H1 (cell line): Measurements from ENCODE around the gene YWHAQ. TPM values are rescaled to one million over a fixed set of nuclear protein-coding genes. Genes with fewer than 3 reads are reported as not detected.
"Not testable (repeated sequence)": the region's sequence is repeated elsewhere in the genome, so short reads cannot be mapped to it uniquely, and the experiment has no call there.

Source experiments
- CTCF ChIA-PET: fragments of 300-600 bp; sonication (Branson Sonifier 250); formaldehyde crosslinking; loops from one replicate; lab custom pipeline; 2021; ENCODE audit not compliant: partially characterized antibody; lab: Charles Lee
- POLR2A ChIA-PET: fragments of 300-600 bp; sonication (Branson Sonifier 250); formaldehyde crosslinking; loops from one replicate; lab custom pipeline; 2021; ENCODE audit warnings: inconsistent platforms; ENCODE audit not compliant: partially characterized antibody; lab: Charles Lee
- DNase-seq, 2 experiments: peaks; one replicate each; pipeline versions ENCODE4 v3.0.0 to v3.0.0-alpha.2; 2010 to 2022; ENCODE audit warnings: low spot score in 2 of 2, low read depth in 1 of 2, mixed read lengths in 1 of 2
- FAIRE-seq: peaks from 2 replicates; lab custom pipeline; 2011; peaks lifted over from hg19 to GRCh38; lab: Jason Lieb, UNC
- H2AFZ ChIP-seq: 2 replicates; pipeline ENCODE4 v1.8.1; 2012; ENCODE audit warnings: low read length, inconsistent platforms
- H2AK5ac ChIP-seq: 2 replicates; pipeline ENCODE4 v1.6.1; 2013; ENCODE audit warnings: low read depth, low read length
- H2BK120ac ChIP-seq: replicated peaks from 2 replicates; pipeline ENCODE3; 2013; ENCODE audit warnings: low read depth, low read length, inconsistent platforms
- H2BK12ac ChIP-seq: 2 replicates; pipeline ENCODE4 v1.6.1; 2013; ENCODE audit warnings: low read depth, low read length
- H2BK15ac ChIP-seq: 2 replicates; pipeline ENCODE4 v1.6.1; 2013; ENCODE audit warnings: low read length
- H2BK20ac ChIP-seq: 2 replicates; pipeline ENCODE4 v1.6.1; 2013; ENCODE audit warnings: low read length
- H2BK5ac ChIP-seq: 2 replicates; pipeline ENCODE4 v1.6.1; 2013; ENCODE audit warnings: low read depth, low read length
- H3K14ac ChIP-seq: 2 replicates; pipeline ENCODE4 v1.6.1; 2013; ENCODE audit warnings: inconsistent platforms; ENCODE audit not compliant: insufficient read length
- H3K18ac ChIP-seq: 2 replicates; pipeline ENCODE4 v1.6.1; 2013; ENCODE audit warnings: low read length; ENCODE audit errors: extremely low read depth
- H3K23ac ChIP-seq: 2 replicates; pipeline ENCODE4 v1.6.1; 2013; ENCODE audit warnings: inconsistent platforms; ENCODE audit not compliant: insufficient read length
- H3K23me2 ChIP-seq: 2 replicates; pipeline ENCODE4 v1.6.1; 2013; ENCODE audit warnings: low read depth, low read length
- H3K27ac ChIP-seq: 2 replicates; pipeline ENCODE4 v1.6.1; 2011; ENCODE audit warnings: low read depth, low read length, inconsistent platforms
- H3K27me3 ChIP-seq, 4 experiments: replicated peaks in 1 of 4; 1 replicate in 1 of 4; 2 replicates in 3 of 4; pipeline versions ENCODE4 v1.6.1 to v1.8.1; 2011 to 2013; ENCODE audit warnings: low read length in 3 of 4, mild to moderate bottlenecking in 3 of 4, inconsistent platforms in 2 of 4, mixed read lengths in 2 of 4, moderate library complexity in 1 of 4; ENCODE audit not compliant: control insufficient read depth in 3 of 4, insufficient read depth in 3 of 4; ENCODE audit errors: extremely low read depth in 1 of 4
- H3K36me3 ChIP-seq, 4 experiments: 2 replicates each; pipeline versions ENCODE4 v1.6.1 to v1.8.1; 2011 to 2013; ENCODE audit warnings: mild to moderate bottlenecking in 4 of 4, low read length in 3 of 4, moderate library complexity in 2 of 4, control low read depth in 1 of 4, inconsistent platforms in 1 of 4; ENCODE audit not compliant: insufficient read depth in 4 of 4, control insufficient read depth in 2 of 4
- H3K4ac ChIP-seq: replicated peaks from 2 replicates; pipeline ENCODE3; 2013; ENCODE audit warnings: low read length, low read depth, mixed read lengths, inconsistent platforms; ENCODE audit not compliant: insufficient read length
- H3K4me1 ChIP-seq, 4 experiments: replicated peaks in 1 of 4; 1 replicate in 1 of 4; 2 replicates in 3 of 4; pipeline versions ENCODE4 v1.6.1 to v1.8.1; 2011 to 2013; ENCODE audit warnings: low read length in 3 of 4, inconsistent platforms in 2 of 4, mixed read lengths in 1 of 4; ENCODE audit not compliant: insufficient read depth in 4 of 4, control insufficient read depth in 3 of 4
- H3K4me2 ChIP-seq, 2 experiments: 2 replicates each; pipeline versions ENCODE4 v1.6.1 to v1.8.1; 2011 to 2013; ENCODE audit warnings: low read depth in 2 of 2, low read length in 2 of 2, control low read depth in 1 of 2, inconsistent platforms in 1 of 2, mild to moderate bottlenecking in 1 of 2; ENCODE audit not compliant: insufficient read depth in 1 of 2
- H3K4me3 ChIP-seq, 4 experiments: fragments of 200-600, 300-600 bp in 1 of 4; sonication (generic), shearing (Covaris generic), sonication (Bioruptor Twin) in 1 of 4; 2 replicates each; pipeline versions ENCODE4 v1.5.1 to v1.8.1; 2011 to 2016; ENCODE audit warnings: low read length in 4 of 4, low read depth in 3 of 4, control low read depth in 2 of 4, inconsistent platforms in 2 of 4, mild to moderate bottlenecking in 2 of 4, mixed read lengths in 1 of 4, moderate library complexity in 1 of 4; ENCODE audit not compliant: insufficient read depth in 2 of 4; ENCODE audit errors: extremely low read depth in 1 of 4
- H3K56ac ChIP-seq: replicated peaks from 2 replicates; pipeline ENCODE3; 2013; ENCODE audit warnings: low read depth, mild to moderate bottlenecking, mixed read lengths, low read length, inconsistent platforms; ENCODE audit not compliant: insufficient read length
- H3K79me1 ChIP-seq: 2 replicates; pipeline ENCODE4 v1.6.1; 2013; ENCODE audit warnings: low read depth, low read length, control low read depth
- H3K79me2 ChIP-seq, 2 experiments: 2 replicates each; pipeline versions ENCODE4 v1.6.1 to v1.8.1; 2012 to 2013; ENCODE audit warnings: low read length in 2 of 2, mild to moderate bottlenecking in 2 of 2, inconsistent platforms in 1 of 2; ENCODE audit not compliant: insufficient read depth in 2 of 2, control insufficient read depth in 1 of 2
- H3K9ac ChIP-seq, 4 experiments: replicated peaks in 1 of 4; 1 replicate in 1 of 4; 2 replicates in 3 of 4; pipeline versions ENCODE4 v1.6.1 to v1.8.1; 2011 to 2013; ENCODE audit warnings: low read depth in 3 of 4, low read length in 3 of 4, control low read depth in 2 of 4, mild to moderate bottlenecking in 2 of 4, moderate library complexity in 2 of 4, inconsistent platforms in 1 of 4; ENCODE audit errors: extremely low read depth in 1 of 4
- H3K9me3 ChIP-seq, 2 experiments: 2 replicates each; pipeline versions ENCODE4 v1.6.1 to v1.8.1; 2012 to 2013; ENCODE audit warnings: mild to moderate bottlenecking in 2 of 2, moderate library complexity in 2 of 2, control low read depth in 1 of 2, inconsistent platforms in 1 of 2, low read depth in 1 of 2, low read length in 1 of 2, mixed read lengths in 1 of 2; ENCODE audit not compliant: insufficient read depth in 2 of 2
- H4K20me1 ChIP-seq, 2 experiments: replicated peaks in 1 of 2; 2 replicates each; pipeline versions ENCODE3 to v1.8.1; 2011 to 2013; ENCODE audit warnings: inconsistent platforms in 2 of 2, low read length in 2 of 2, mild to moderate bottlenecking in 1 of 2; ENCODE audit not compliant: insufficient read depth in 2 of 2, control insufficient read depth in 1 of 2
- H4K5ac ChIP-seq: 2 replicates; pipeline ENCODE4 v1.6.1; 2013; ENCODE audit warnings: low read length, low read depth, mixed read lengths, inconsistent platforms; ENCODE audit not compliant: insufficient read length
- H4K8ac ChIP-seq: 2 replicates; pipeline ENCODE4 v1.8.0; 2013; ENCODE audit warnings: mild to moderate bottlenecking, moderate library complexity, low read length, inconsistent platforms; ENCODE audit not compliant: insufficient read depth; ENCODE audit errors: extremely low read depth
- H4K91ac ChIP-seq: replicated peaks from 2 replicates; pipeline ENCODE3; 2013; ENCODE audit warnings: low read length, mixed read lengths, inconsistent platforms; ENCODE audit not compliant: insufficient read length
- WGBS, 2 experiments: shearing (Covaris generic) in 1 of 2; methylation state at CpG; one replicate each; pipeline versions ENCODE4 v1.1.6 to v1.1.7; 2013 to 2015; ENCODE audit warnings: low lambda C conversion rate in 2 of 2, mixed read lengths in 2 of 2, inconsistent platforms in 1 of 2, low coverage in 1 of 2, missing lambda C conversion rate in 1 of 2; ENCODE audit not compliant: insufficient replicate concordance in 2 of 2, insufficient coverage in 1 of 2, insufficient read length in 1 of 2; ENCODE audit errors: extremely low coverage in 1 of 2, missing lambda C conversion rate in 1 of 2; 5-methylcytosine and 5-hydroxymethylcytosine counted together
- polyA plus RNA-seq, 7 experiments: library from polyadenylated mRNA; depleted of rRNA in 3 of 7; stranded (reverse) in 5 of 7; unstranded in 2 of 7; fragments of >200 nt in 5 of 7; fragments of 200-250 nt in 2 of 7; gene quantifications; 1 replicate in 5 of 7; 2 replicates in 1 of 7; 4 replicates in 1 of 7; pipeline versions ENCODE4 v1.2.1 to v1.2.3, GENCODE V29; 2011 to 2013; ENCODE audit warnings: missing spikeins in 2 of 7, mixed read lengths in 2 of 7
- total RNA-seq: library from RNA; stranded (reverse); fragmentation: NEBNext Ultra II Directional; extraction: Animal tissue kit (Norgen Biotek cat#: 25700); gene quantifications from 2 replicates; pipeline ENCODE4 v1.2.1, GENCODE V29; 2021

The YWHAQ gene
- total and polyA plus RNA-seq, 2 of the 8 experiments (the other 6 are each of a cell fraction or from before 2014, with no cell fraction given), result 244 to 480 TPM

- H2BK120ac ChIP-seq, H3K56ac ChIP-seq, H3K18ac ChIP-seq, FAIRE-seq, H3K27ac ChIP-seq, H4K91ac ChIP-seq, H2AK5ac ChIP-seq, H3K9me3 ChIP-seq, H3K4ac ChIP-seq, DNase-seq, H3K9ac ChIP-seq, H3K79me1 ChIP-seq, H3K23me2 ChIP-seq, H3K14ac ChIP-seq, H4K8ac ChIP-seq, H3K27me3 ChIP-seq, H3K4me1 ChIP-seq, H2BK5ac ChIP-seq, H2AFZ ChIP-seq, H2BK15ac ChIP-seq, H3K23ac ChIP-seq, H3K4me3 ChIP-seq, H2BK12ac ChIP-seq, H2BK20ac ChIP-seq, H4K5ac ChIP-seq, H3K4me2 ChIP-seq: not testable (repeated sequence)
- ChIA-PET CTCF (interaction anchor here (1.0 kb wide), 1 partner anchor 13 kb away, joined by 3 read pairs; no protein-coding TSS in a partner anchor), POLR2A (interaction anchor here (1.6 to 7.6 kb wide), 3 partner anchors 9 to 65 kb away, joined by 3 to 71 read pairs (median 3); partner anchors contain the start of gene YWHAQ)
- Histone ChIP-seq H3K36me3 (peaks cover 0 to 30% (median 8%) of the 10 kb centered on the region in 4 experiments; a peak in 3 of 8 replicates), H3K79me2 (peaks cover 43 to 99% of the 10 kb centered on the region in 2 experiments), H4K20me1 (peaks cover 17 to 18% of the 10 kb centered on the region in 2 experiments)
- WGBS, 2 experiments, result 90% methylated on average over 6 of the region's 6 CpGs; no CpG with 5 or more reads in 1 of the 2 experiments
These were observed 9.1 kb downstream of the YWHAQ start for GRCh38 chr2:9621655-9622054.
